Breast epithelium (tissue), 4 donors: ENCODE results near the gene PRRT1B. TPM values are rescaled to one million over a fixed set of nuclear protein-coding genes. Genes with fewer than 3 reads are reported as not detected.

Experiments used
- DNase-seq, 2 donors: peaks; one replicate each; pipeline ENCODE4 v3.0.0-alpha.2; 2019; ENCODE audit warnings: low spot score in 2 of 2
- H3K27ac ChIP-seq, 2 donors: fragments of 200-600 bp; sonication (generic) in 1 of 2; one replicate each; pipeline ENCODE4 v1.5.1; 2016 to 2019; ENCODE audit warnings: mild to moderate bottlenecking in 1 of 2
- H3K27me3 ChIP-seq, 2 donors: fragments of 200-600 bp; sonication (generic) in 1 of 2; one replicate each; pipeline versions ENCODE4 v1.5.1 to v1.6.0; 2017 to 2019; ENCODE audit warnings: control low read depth in 1 of 2, mild to moderate bottlenecking in 1 of 2
- H3K36me3 ChIP-seq: fragments of 200-600 bp; one replicate; pipeline ENCODE4 v1.5.1; 2019
- H3K4me1 ChIP-seq, 2 donors: fragments of 200-600 bp; sonication (generic); one replicate each; pipeline ENCODE4 v1.5.1; 2016 to 2019; ENCODE audit warnings: control low read depth in 1 of 2
- H3K4me3 ChIP-seq, 3 donors: fragments of 200-600 bp; sonication (generic); 1 replicate in 2 of 3; 2 replicates in 1 of 3; pipeline ENCODE4 v1.5.1; 2016 to 2019; ENCODE audit warnings: mild to moderate bottlenecking in 3 of 3, moderate library complexity in 2 of 3
- H3K9me3 ChIP-seq, 2 donors: fragments of 200-600 bp; sonication (generic) in 1 of 2; one replicate each; pipeline ENCODE4 v1.5.1; 2016 to 2019; ENCODE audit warnings: control low read depth in 1 of 2
- POLR2A ChIP-seq: fragments of 450-650 bp; IDR thresholded peaks from one replicate; pipeline ENCODE4 v1.6.1; 2016; ENCODE audit warnings: antibody characterized with exemption, mild to moderate bottlenecking, moderate library complexity
- POLR2AphosphoS5 ChIP-seq, 3 donors: sonication (generic); formaldehyde crosslinking; IDR thresholded peaks; one replicate each; pipeline ENCODE4 v1.6.1; 2017; ENCODE audit warnings: antibody characterized with exemption in 3 of 3
- intact Hi-C: fragments of 100-400 bp; cut with DNase I; formaldehyde crosslinking; loops from one replicate; pipeline ENCODE4 v1.15.1; 2023; ENCODE audit warnings: low total_unique reads
- total RNA-seq, 3 donors: library from RNA; depleted of rRNA; stranded (reverse); fragments of >200 nt; gene quantifications; one replicate each; pipeline ENCODE4 v1.1.0, GENCODE V29; 2016
- TF ChIP-seq, protein P1 (sequence below), 3 donors: fragments of 450-650 bp; IDR thresholded peaks; one replicate each; pipeline ENCODE4 v1.5.1; 2016 to 2017; ENCODE audit warnings: antibody characterized with exemption in 3 of 3, mild to moderate bottlenecking in 3 of 3, moderate library complexity in 3 of 3

Gene PRRT1B
- total RNA-seq, 3 donors from 2014 or later, result 0.33 TPM; not detected in 2

DNA sequence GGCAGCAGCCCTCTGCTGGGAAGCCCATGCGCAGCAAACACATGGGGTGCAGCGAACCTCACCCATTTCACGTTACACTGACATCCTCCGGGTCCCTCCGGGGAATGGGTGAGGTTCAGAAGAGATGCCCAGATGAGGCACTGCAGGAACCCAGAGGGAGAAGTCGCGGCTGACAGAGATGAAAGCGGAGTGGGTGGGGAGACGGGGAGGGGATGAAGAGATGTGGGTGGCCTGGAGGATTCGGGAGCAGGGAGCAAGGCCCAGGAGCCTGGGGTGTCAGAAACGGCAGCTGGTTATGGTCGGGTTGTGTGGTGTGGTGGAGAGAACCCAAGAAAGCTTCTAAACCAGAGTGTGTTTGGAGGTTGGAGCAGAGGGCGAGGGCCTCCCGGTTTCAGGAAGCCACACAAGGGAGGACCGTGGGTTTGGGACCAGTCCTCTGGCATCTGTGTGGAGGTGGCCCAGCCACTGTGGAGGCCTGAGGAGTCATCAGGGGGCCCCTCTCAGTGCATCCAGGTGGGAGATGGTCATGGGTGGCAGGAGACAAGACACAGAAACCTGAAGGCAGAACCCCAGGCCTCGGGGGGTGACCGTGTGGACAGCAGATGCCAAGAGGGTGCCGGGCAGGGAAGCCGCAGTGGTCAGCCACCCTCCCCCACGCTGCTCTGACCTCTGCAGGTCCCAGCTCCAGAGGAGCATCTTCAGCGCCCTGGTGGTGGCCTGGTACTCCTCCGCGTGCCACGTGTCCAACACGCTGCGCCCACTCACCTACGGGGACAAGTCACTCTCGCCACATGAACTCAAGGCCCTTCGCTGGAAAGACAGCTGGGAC, 22.9 kb upstream of the PRRT1B start:
- intact Hi-C loops, result no loop called here
- Histone ChIP-seq H3K9me3 (no peaks in the 10 kb centered on the region), H3K4me1 (no peaks in the 10 kb centered on the region), H3K27ac (no peak overlapping the region), H3K36me3 (peaks cover 21% of the 10 kb centered on the region), H3K4me3 (no peak overlapping the region), H3K27me3 (no peaks in the 10 kb centered on the region)
- no peak for TF ChIP-seq POLR2A
- TF ChIP-seq POLR2AphosphoS5 (IDR thresholded peaks at IDR 0.05), result no peak
- TF ChIP-seq, protein P1, sequence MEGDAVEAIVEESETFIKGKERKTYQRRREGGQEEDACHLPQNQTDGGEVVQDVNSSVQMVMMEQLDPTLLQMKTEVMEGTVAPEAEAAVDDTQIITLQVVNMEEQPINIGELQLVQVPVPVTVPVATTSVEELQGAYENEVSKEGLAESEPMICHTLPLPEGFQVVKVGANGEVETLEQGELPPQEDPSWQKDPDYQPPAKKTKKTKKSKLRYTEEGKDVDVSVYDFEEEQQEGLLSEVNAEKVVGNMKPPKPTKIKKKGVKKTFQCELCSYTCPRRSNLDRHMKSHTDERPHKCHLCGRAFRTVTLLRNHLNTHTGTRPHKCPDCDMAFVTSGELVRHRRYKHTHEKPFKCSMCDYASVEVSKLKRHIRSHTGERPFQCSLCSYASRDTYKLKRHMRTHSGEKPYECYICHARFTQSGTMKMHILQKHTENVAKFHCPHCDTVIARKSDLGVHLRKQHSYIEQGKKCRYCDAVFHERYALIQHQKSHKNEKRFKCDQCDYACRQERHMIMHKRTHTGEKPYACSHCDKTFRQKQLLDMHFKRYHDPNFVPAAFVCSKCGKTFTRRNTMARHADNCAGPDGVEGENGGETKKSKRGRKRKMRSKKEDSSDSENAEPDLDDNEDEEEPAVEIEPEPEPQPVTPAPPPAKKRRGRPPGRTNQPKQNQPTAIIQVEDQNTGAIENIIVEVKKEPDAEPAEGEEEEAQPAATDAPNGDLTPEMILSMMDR (IDR thresholded peaks at IDR 0.05), result no peak
- DNase-seq, result no peak

GRCh38 chr9:131523086-131523388, 22.3 kb upstream of the PRRT1B start:
- Histone ChIP-seq H3K4me1 (no peaks in the 10 kb centered on the region), H3K4me3 (no peak overlapping the region), H3K27me3 (no peaks in the 10 kb centered on the region), H3K9me3 (no peaks in the 10 kb centered on the region), H3K36me3 (peaks cover 21% of the 10 kb centered on the region), H3K27ac (no peak overlapping the region)
- DNase-seq, result no peak
- no peak for TF ChIP-seq POLR2A
- no peak for TF ChIP-seq POLR2AphosphoS5 (IDR thresholded peaks at IDR 0.05)
- TF ChIP-seq, protein P1 (IDR thresholded peaks at IDR 0.05), result no peak
- intact Hi-C loops, result no loop called here

- H3K27me3 ChIP-seq, result no peaks in the 10 kb centered on the region
- peaks cover 21% of the 10 kb centered on the region for H3K36me3 ChIP-seq
- no peaks in the 10 kb centered on the region for H3K9me3 ChIP-seq
- no peak overlapping the region for H3K4me3 ChIP-seq
- intact Hi-C loops, result no loop called here
- no peak overlapping the region for H3K27ac ChIP-seq
- H3K4me1 ChIP-seq, result no peaks in the 10 kb centered on the region
- TF ChIP-seq, protein P1 (IDR thresholded peaks at IDR 0.05), result no peak
- TF ChIP-seq POLR2A (no peak), POLR2AphosphoS5 (IDR thresholded peaks at IDR 0.05) (no peak)
- no peak for DNase-seq
These were observed 21.6 kb upstream of the PRRT1B start for GRCh38 chr9:131523451-131524435.

DNA sequence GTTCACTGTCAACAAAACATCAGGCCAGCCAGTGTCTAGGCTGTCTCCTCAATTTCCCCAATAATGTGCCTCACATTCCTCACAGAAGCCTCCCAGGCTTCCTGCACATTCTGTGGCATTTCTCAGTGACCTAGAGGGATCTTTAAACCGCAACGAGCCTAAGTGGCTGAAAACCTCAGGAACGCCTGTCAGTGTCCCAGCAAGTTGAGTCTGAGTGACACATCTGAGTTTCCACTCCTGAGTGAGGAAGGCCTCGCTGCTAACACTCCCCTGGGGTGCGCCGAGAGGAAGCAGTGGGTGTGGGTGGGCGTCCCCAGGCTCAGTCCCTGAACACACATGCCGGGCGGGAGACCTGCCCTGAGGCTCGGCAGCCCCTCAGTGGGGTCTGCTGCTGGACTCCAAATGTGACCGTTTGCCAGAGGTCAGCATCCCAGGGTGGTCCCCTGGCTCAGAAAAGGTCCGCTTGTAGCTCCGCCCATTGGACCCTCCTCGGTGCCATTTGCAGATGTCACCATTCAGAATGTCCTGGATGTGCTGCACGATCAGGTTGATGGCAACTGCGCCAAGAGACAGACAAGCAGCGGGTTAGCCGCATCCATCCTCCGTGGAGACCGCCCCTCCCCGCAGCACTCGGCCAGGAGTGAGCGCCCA, 20.5 kb upstream of the PRRT1B start:
- H3K27ac ChIP-seq, result no peak overlapping the region
- intact Hi-C loops, result no loop called here
- no peaks in the 10 kb centered on the region for H3K9me3 ChIP-seq
- TF ChIP-seq, protein P1 (IDR thresholded peaks at IDR 0.05), result no peak
- no peak for TF ChIP-seq POLR2A
- TF ChIP-seq POLR2AphosphoS5 (IDR thresholded peaks at IDR 0.05), result no peak
- no peaks in the 10 kb centered on the region for H3K27me3 ChIP-seq
- DNase-seq, result no peak
- peaks cover 11% of the 10 kb centered on the region for H3K36me3 ChIP-seq
- H3K4me1 ChIP-seq, result peaks cover 3 to 4% of the 10 kb centered on the region in 2 donors
- no peak overlapping the region for H3K4me3 ChIP-seq
